Activated B cell treated with CpG ODN at 0.5 μM for 24 hours (primary cell): ENCODE measurements around the gene KLC3. TPM values are rescaled to one million over a fixed set of nuclear protein-coding genes. Genes with fewer than 3 reads are reported as not detected.

Experiments
- ATAC-seq: fragments of 200-7000 bp; cut with Tn5 transposase; one replicate; pipeline ENCODE4 v1.10.0; 2021; ENCODE audit warnings: low read depth, mild to moderate bottlenecking, moderate library complexity
- CTCF ChIA-PET: fragments of 350-600 bp; sonication (Branson Sonifier 250); formaldehyde crosslinking; loops from one replicate; lab custom pipeline; 2021; ENCODE audit warnings: antibody characterized with exemption; lab: Charles Lee
- POLR2A ChIA-PET: fragments of 350-600 bp; sonication (Branson Sonifier 250); formaldehyde crosslinking; loops from one replicate; lab custom pipeline; 2021; ENCODE audit warnings: antibody characterized with exemption; lab: Charles Lee
- DNase-seq: peaks from one replicate; pipeline ENCODE4 v3.0.0; 2022
- H3K27ac Mint-ChIP-seq: one replicate; pipeline ENCODE4 v1.8.0; 2020; ENCODE audit warnings: mixed read lengths
- H3K27me3 Mint-ChIP-seq: one replicate; pipeline ENCODE4 v1.8.0; 2021; ENCODE audit warnings: mixed read lengths
- H3K36me3 Mint-ChIP-seq: one replicate; pipeline ENCODE4 v1.8.0; 2021; ENCODE audit warnings: low read depth, mixed read lengths
- H3K4me1 Mint-ChIP-seq: one replicate; pipeline ENCODE4 v1.8.0; 2021; ENCODE audit warnings: mixed read lengths
- H3K4me3 Mint-ChIP-seq: one replicate; pipeline ENCODE4 v1.8.0; 2020; ENCODE audit warnings: mild to moderate bottlenecking, mixed read lengths
- H3K9me3 Mint-ChIP-seq: one replicate; pipeline ENCODE4 v1.8.0; 2020; ENCODE audit warnings: mixed read lengths
- intact Hi-C: fragments of 100-400 bp; cut with micrococcal nuclease; formaldehyde crosslinking; loops from one replicate; pipeline ENCODE4 v1.15.1; 2024
- total RNA-seq: library from RNA; stranded (reverse); gene quantifications from 2 replicates; pipeline ENCODE4 v1.2.3, GENCODE V29; 2022
- TF ChIP-seq, protein P1 (sequence below): fragments of 200-600 bp; IDR thresholded peaks from one replicate; pipeline ENCODE4 v1.8.0; 2022; ENCODE audit warnings: antibody characterized with exemption, mild to moderate bottlenecking

KLC3 gene
- not detected in 2 replicates for total RNA-seq

DNA sequence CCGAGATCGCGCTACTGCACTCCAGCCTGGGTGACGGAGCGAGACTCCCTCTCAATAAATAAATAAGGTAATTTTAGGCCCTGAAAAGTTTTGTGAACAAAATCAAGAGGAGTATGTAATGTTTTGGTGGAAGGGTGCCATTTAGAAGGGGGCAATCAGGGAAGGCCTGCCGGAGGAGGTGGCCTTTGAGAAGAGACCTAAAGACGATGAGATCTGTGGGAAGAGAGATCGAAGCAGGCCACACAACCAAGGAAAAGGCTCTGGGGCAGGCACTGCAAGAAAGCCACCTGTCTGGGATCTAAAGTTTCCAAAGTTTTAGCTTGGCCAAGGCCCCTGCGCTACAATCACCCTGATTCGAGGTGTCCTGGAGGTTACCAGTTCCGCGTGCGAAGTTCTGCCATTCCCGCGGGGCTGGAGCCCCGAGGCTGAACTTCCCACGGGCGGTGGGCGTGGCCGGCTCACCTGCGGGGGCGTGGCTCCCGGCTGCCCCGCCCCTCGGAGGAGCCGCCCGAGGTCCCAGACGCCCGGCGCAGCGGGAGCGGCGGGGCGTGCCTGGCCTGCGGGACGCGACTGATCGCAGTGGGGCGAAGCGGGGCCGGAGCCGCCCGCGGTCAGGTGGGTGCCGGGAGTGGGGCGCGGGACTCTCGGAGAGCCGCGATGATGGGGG lies at the start of gene KLC3:
TSS of gene KLC3 (plus strand) at position 519 of the 667 bp plus-strand sequence. CDS start 4,792 bp downstream, outside the sequence.
- DNase-seq = peak; percentile 44
- Mint-ChIP-seq H3K4me1 (peaks cover 7% of the 10 kb centered on the region), H3K27ac (no peak within 1 kb of the TSS), H3K4me3 (peak within 1 kb of the TSS; percentile 53), H3K9me3 (no peaks in the 10 kb centered on the region), H3K27me3 (peaks cover 17% of the 10 kb centered on the region), H3K36me3 (no peaks in the 10 kb centered on the region)
- TF ChIP-seq, protein P1, sequence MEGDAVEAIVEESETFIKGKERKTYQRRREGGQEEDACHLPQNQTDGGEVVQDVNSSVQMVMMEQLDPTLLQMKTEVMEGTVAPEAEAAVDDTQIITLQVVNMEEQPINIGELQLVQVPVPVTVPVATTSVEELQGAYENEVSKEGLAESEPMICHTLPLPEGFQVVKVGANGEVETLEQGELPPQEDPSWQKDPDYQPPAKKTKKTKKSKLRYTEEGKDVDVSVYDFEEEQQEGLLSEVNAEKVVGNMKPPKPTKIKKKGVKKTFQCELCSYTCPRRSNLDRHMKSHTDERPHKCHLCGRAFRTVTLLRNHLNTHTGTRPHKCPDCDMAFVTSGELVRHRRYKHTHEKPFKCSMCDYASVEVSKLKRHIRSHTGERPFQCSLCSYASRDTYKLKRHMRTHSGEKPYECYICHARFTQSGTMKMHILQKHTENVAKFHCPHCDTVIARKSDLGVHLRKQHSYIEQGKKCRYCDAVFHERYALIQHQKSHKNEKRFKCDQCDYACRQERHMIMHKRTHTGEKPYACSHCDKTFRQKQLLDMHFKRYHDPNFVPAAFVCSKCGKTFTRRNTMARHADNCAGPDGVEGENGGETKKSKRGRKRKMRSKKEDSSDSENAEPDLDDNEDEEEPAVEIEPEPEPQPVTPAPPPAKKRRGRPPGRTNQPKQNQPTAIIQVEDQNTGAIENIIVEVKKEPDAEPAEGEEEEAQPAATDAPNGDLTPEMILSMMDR = no peak
- ChIA-PET POLR2A (no interaction called here), CTCF (no interaction called here)
- intact Hi-C loops = no loop called here
- peak; percentile 60 for ATAC-seq

DNA sequence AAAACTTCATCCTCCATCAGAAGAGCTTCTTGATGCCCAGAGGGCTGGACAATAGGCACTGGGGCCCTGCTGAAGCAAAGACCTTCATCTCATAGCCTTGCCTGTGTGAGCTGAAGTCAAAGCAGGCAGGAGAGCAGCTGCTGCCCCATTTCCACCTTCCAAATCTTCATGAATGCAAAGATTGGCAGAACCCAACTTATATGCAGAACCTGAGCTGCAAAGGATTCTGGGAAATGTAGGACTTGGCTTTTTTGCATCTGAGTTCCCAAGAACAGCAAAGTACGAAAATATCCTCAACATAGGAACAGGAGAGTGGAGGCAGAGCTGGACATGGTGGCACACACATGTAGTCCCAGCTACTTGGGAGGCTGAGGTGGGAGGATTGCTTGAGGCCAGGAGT lies 48.7 kb upstream of the KLC3 start:
- peaks cover 8% of the 10 kb centered on the region for H3K9me3 Mint-ChIP-seq
- ChIA-PET CTCF (no interaction called here), POLR2A (no interaction called here)
- H3K27ac Mint-ChIP-seq = no peak overlapping the region
- no peak for DNase-seq
- H3K4me1 Mint-ChIP-seq = no peaks in the 10 kb centered on the region
- intact Hi-C loops = no loop called here
- ATAC-seq = no peak
- no peaks in the 10 kb centered on the region for H3K27me3 Mint-ChIP-seq
- H3K36me3 Mint-ChIP-seq = peaks cover 57% of the 10 kb centered on the region
- TF ChIP-seq, protein P1 = no peak
- H3K4me3 Mint-ChIP-seq = no peak overlapping the region

DNA sequence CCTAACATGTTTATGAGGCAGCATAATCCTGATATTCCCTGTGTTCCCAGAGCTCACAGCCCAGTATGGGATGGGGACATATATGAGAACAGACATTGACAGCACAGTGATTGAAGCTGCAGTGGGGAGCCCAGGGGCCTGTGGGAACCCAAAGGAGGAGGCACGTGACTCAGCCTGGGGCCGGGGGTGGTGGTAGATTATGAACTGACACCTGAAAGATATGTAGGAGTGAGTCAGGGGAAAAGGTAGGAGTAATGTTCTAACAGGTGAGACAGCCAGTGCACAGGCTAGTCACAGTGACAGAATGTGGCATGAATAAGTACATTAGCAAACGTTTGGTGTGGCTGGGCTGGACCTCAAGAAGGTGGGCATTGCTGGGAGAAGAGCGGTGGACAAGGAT lies 46.9 kb upstream of the KLC3 start:
- ChIA-PET CTCF (no interaction called here), POLR2A (no interaction called here)
- intact Hi-C loops = no loop called here
- Mint-ChIP-seq H3K27me3 (no peaks in the 10 kb centered on the region), H3K4me1 (no peaks in the 10 kb centered on the region), H3K36me3 (peaks cover 62% of the 10 kb centered on the region), H3K4me3 (no peak overlapping the region), H3K27ac (no peak overlapping the region), H3K9me3 (peaks cover 8% of the 10 kb centered on the region)
- DNase-seq = no peak
- TF ChIP-seq, protein P1 = no peak
- ATAC-seq = no peak

DNA sequence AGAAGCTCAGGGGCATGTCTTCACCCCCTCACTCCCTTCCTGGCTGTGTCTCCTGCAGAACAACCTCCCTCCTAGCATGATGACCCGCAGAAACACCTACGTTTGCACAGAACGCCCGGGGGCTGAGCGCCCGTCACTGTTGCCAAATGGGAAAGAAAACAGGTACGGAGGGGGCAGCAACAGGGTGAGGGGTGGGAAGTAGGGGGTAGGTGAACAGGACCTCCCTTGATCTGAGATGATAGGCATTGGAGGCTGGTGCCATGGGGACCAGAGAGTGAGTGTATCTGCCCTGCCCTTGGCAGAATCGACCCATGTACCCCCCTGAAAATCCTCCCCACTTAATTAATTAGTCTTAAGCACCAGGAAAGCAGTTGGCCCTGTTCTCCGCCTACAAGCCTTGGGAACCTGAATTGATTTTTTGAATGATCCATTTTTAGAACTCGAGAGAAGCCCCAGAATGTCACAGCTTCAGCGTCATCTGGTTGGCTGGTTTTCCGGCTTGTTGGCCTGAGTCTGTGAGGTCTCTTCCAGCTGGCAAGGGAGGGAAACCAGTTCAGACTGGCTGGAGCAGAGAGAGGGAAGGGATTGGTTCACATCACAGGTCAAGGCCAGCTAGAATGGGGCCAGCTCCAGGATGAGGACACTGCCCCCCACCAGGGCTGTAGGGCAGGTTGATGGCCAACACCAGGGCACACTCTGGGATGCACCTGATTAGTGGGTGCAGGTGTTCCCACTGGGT lies 46.1 kb upstream of the KLC3 start:
- Mint-ChIP-seq H3K9me3 (peaks cover 8% of the 10 kb centered on the region), H3K27me3 (no peaks in the 10 kb centered on the region), H3K4me1 (no peaks in the 10 kb centered on the region), H3K27ac (no peak overlapping the region), H3K36me3 (peaks cover 65% of the 10 kb centered on the region), H3K4me3 (no peak overlapping the region)
- TF ChIP-seq, protein P1 = no peak
- CTCF ChIA-PET = no interaction called here
- ATAC-seq (no peak), DNase-seq (no peak)
- intact Hi-C loops = no loop called here
- POLR2A ChIA-PET = no interaction called here

DNA sequence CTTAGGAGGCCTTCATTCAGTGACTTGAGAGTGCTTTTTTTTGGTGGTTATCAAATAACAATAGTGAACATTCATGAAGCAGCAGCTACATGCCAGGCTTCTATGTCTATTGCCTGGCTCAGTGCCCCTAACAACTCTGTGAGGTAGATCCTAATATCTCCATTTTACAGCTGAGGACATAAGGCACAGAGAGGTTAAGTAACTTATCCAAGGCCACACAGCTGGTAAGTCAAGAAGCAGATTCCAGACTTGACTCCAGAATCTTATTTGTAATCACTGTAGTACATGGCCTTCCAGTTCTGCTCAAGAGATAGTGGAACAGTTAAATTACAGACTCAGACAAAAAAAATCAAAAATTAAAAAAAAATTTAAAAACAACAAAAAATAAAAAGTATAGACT lies 44.7 kb upstream of the KLC3 start:
- TF ChIP-seq, protein P1 = no peak
- no peak overlapping the region for H3K4me3 Mint-ChIP-seq

More for the DNA sequence above, 44.7 kb upstream of the KLC3 start:
- Mint-ChIP-seq H3K27ac (no peak overlapping the region), H3K27me3 (no peaks in the 10 kb centered on the region), H3K36me3 (peaks cover 68% of the 10 kb centered on the region), H3K9me3 (peaks cover 8% of the 10 kb centered on the region), H3K4me1 (no peaks in the 10 kb centered on the region)
- ATAC-seq (no peak), DNase-seq (no peak)
- POLR2A ChIA-PET = no interaction called here
- intact Hi-C loops = no loop called here
- CTCF ChIA-PET = no interaction called here
